ENCODE measurements around the gene MYLK.

MYLK gene

DNA sequence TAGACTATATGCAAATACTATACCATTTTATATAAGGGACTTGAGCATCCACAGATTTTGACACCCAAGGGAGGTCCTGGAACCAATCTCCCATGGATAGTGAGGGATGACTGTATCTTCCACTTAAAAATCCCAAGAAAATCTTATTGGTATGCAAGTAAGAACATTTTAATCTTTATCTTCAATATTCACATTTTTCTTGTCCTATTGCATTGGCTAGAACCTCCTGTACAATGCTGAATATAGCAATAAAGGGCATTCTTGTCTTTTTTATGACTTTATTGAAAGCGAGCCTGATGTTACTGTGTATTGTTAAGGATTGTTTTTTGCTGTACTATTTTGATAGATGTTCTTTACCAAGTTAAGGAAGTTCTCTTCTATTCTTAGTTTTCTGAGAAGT lies 36.9 kb downstream of the MYLK start:
- TF ChIP-seq, protein P1, sequence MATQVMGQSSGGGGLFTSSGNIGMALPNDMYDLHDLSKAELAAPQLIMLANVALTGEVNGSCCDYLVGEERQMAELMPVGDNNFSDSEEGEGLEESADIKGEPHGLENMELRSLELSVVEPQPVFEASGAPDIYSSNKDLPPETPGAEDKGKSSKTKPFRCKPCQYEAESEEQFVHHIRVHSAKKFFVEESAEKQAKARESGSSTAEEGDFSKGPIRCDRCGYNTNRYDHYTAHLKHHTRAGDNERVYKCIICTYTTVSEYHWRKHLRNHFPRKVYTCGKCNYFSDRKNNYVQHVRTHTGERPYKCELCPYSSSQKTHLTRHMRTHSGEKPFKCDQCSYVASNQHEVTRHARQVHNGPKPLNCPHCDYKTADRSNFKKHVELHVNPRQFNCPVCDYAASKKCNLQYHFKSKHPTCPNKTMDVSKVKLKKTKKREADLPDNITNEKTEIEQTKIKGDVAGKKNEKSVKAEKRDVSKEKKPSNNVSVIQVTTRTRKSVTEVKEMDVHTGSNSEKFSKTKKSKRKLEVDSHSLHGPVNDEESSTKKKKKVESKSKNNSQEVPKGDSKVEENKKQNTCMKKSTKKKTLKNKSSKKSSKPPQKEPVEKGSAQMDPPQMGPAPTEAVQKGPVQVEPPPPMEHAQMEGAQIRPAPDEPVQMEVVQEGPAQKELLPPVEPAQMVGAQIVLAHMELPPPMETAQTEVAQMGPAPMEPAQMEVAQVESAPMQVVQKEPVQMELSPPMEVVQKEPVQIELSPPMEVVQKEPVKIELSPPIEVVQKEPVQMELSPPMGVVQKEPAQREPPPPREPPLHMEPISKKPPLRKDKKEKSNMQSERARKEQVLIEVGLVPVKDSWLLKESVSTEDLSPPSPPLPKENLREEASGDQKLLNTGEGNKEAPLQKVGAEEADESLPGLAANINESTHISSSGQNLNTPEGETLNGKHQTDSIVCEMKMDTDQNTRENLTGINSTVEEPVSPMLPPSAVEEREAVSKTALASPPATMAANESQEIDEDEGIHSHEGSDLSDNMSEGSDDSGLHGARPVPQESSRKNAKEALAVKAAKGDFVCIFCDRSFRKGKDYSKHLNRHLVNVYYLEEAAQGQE (IDR thresholded peaks at IDR 0.05; ENCODE audit: insufficient replicate concordance, low read depth) = no peak
- no peak for TF ChIP-seq SPI1 (IDR thresholded peaks at IDR 0.05; ENCODE audit: borderline replicate concordance, low read depth)
- no peak for TF ChIP-seq GABPA (IDR thresholded peaks at IDR 0.05; ENCODE audit: low read depth)
- no peak for TF ChIP-seq POLR2AphosphoS5 (IDR thresholded peaks at IDR 0.05; ENCODE audit: low read depth)
- TF ChIP-seq, protein P2, sequence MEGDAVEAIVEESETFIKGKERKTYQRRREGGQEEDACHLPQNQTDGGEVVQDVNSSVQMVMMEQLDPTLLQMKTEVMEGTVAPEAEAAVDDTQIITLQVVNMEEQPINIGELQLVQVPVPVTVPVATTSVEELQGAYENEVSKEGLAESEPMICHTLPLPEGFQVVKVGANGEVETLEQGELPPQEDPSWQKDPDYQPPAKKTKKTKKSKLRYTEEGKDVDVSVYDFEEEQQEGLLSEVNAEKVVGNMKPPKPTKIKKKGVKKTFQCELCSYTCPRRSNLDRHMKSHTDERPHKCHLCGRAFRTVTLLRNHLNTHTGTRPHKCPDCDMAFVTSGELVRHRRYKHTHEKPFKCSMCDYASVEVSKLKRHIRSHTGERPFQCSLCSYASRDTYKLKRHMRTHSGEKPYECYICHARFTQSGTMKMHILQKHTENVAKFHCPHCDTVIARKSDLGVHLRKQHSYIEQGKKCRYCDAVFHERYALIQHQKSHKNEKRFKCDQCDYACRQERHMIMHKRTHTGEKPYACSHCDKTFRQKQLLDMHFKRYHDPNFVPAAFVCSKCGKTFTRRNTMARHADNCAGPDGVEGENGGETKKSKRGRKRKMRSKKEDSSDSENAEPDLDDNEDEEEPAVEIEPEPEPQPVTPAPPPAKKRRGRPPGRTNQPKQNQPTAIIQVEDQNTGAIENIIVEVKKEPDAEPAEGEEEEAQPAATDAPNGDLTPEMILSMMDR (IDR thresholded peaks at IDR 0.05; ENCODE audit: insufficient read depth, low read length) = no peak
- Histone ChIP-seq H3K27me3 (ENCODE audit: insufficient read depth, poor library complexity, severe bottlenecking) (no peaks in the 10 kb centered on the region), H3K4me3 (replicated peaks; ENCODE audit: insufficient read depth, low read length) (no peak overlapping the region), H3K27ac (replicated peaks) (no peak overlapping the region)
- no peak for DNase-seq (ENCODE audit: low read depth in 1 of 2, low spot score in 1 of 2)

DNA sequence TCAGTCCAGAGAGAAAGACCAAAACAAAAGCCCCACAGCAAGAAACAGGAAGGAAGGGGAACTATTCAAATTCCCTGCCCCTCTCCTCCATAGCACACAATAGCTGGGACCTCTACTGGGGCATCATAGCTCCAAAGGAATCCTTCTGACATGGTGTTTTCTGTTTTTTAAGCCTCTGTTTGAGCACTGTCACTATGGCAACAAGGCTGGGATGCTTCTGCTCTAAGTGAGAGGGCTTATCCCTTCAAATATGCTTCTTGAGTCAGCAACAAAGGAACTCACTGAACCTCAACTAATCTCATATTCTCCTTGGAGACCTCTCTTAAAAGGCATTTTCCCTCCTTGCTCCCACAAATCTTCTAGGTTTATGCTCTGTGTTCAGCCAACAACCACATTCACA lies 40.5 kb downstream of the MYLK start:
- H3K27me3 ChIP-seq (ENCODE audit: insufficient read depth, poor library complexity, severe bottlenecking) = peaks cover 2% of the 10 kb centered on the region
- H3K4me3 ChIP-seq (replicated peaks; ENCODE audit: insufficient read depth, low read length) = no peak overlapping the region
- no peak overlapping the region for H3K27ac ChIP-seq (replicated peaks)
- DNase-seq (ENCODE audit: low read depth in 1 of 2, low spot score in 1 of 2) = no peak
- no peak for TF ChIP-seq SPI1 (IDR thresholded peaks at IDR 0.05; ENCODE audit: borderline replicate concordance, low read depth)
- no peak for TF ChIP-seq POLR2AphosphoS5 (IDR thresholded peaks at IDR 0.05; ENCODE audit: low read depth)
- TF ChIP-seq, protein P2 (IDR thresholded peaks at IDR 0.05; ENCODE audit: insufficient read depth, low read length) = no peak
- no peak for TF ChIP-seq GABPA (IDR thresholded peaks at IDR 0.05; ENCODE audit: low read depth)
- TF ChIP-seq, protein P1 (IDR thresholded peaks at IDR 0.05; ENCODE audit: insufficient replicate concordance, low read depth) = no peak

DNA sequence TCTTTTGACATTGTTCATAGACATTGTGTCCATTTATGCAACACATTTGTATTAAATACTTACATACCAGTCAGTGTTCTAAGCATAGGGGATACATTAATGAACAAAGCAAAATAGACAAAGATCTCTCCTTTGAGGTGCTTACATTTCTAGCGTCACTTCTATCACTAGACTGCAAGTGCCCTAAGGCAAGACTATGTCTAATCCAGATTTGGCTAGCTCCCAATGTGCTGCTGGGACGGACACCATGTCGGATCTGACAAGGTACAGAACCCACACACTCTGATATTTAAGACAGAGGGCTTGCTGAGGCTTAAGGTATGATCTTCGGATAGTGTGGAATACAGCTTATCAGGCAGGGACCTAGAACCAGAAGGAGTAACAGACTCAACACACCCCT lies 41.4 kb downstream of the MYLK start:
- TF ChIP-seq POLR2AphosphoS5 (IDR thresholded peaks at IDR 0.05; ENCODE audit: low read depth) (no peak), SPI1 (IDR thresholded peaks at IDR 0.05; ENCODE audit: borderline replicate concordance, low read depth) (no peak), GABPA (IDR thresholded peaks at IDR 0.05; ENCODE audit: low read depth) (no peak)
- TF ChIP-seq, protein P2 (IDR thresholded peaks at IDR 0.05; ENCODE audit: insufficient read depth, low read length) = no peak
- TF ChIP-seq, protein P1 (IDR thresholded peaks at IDR 0.05; ENCODE audit: insufficient replicate concordance, low read depth) = no peak
- no peak for DNase-seq (ENCODE audit: low read depth in 1 of 2, low spot score in 1 of 2)
- no peak overlapping the region for H3K4me3 ChIP-seq (replicated peaks; ENCODE audit: insufficient read depth, low read length)
- H3K27ac ChIP-seq (replicated peaks) = no peak overlapping the region
- peaks cover 2% of the 10 kb centered on the region for H3K27me3 ChIP-seq (ENCODE audit: insufficient read depth, poor library complexity, severe bottlenecking)

All from HL-60 (cell line).